SK-MEL-5 (cell line): Measurements from ENCODE around the gene PATL2. TPM values are rescaled to one million over a fixed set of nuclear protein-coding genes. Genes with fewer than 3 reads are reported as not detected.
"Not testable (repeated sequence)": the region's sequence is repeated elsewhere in the genome, so short reads cannot be mapped to it uniquely, and the experiment has no call there.

ENCODE experiments used
- DNase-seq: peaks from one replicate; pipeline ENCODE4 v3.0.0-alpha.2; 2016; ENCODE audit warnings: low read depth, low spot score
- in situ Hi-C: cut with HindIII; loops from 2 replicates; pipeline ENCODE4 v1.10.0; 2016; ENCODE audit warnings: low sequenced_read_pairs, high pct_unique_total_duplicates, low pct_unique_long_range_greater_than_20kb
- polyA plus RNA-seq, 2 experiments: library from polyadenylated mRNA; depleted of rRNA; stranded (reverse); fragments of >200 nt; gene quantifications; 2 replicates each; pipeline ENCODE4 v1.2.3, GENCODE V29; 2015
- total RNA-seq: library from RNA; depleted of rRNA; stranded (reverse); fragments of >200 nt; shearing (Covaris generic); gene quantifications from 2 replicates; pipeline ENCODE4 v1.2.3, GENCODE V29; 2014; rRNA removed

PATL2 gene
- total RNA-seq, result 0.19 and 0.21 TPM in 2 replicates
- polyA plus RNA-seq (2015; cell fraction: cytosol; rRNA removed), result 0.19 TPM in 1 of 2 replicates, not detected in the other
- polyA plus RNA-seq (2015; cell fraction: nucleus; rRNA removed), result 6.0 and 6.6 TPM in 2 replicates

DNA sequence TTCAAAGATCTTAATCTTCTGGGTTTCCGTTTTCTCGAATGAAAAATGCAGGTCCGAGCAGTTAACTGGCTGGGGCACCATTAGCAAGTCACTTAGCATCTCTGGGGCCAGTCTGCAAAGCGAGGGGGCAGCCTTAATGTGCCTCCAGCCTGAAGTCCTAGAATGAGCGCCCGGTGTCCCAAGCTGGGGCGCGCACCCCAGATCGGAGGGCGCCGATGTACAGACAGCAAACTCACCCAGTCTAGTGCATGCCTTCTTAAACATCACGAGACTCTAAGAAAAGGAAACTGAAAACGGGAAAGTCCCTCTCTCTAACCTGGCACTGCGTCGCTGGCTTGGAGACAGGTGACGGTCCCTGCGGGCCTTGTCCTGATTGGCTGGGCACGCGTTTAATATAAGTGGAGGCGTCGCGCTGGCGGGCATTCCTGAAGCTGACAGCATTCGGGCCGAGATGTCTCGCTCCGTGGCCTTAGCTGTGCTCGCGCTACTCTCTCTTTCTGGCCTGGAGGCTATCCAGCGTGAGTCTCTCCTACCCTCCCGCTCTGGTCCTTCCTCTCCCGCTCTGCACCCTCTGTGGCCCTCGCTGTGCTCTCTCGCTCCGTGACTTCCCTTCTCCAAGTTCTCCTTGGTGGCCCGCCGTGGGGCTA is at the start of gene PATL2, which contains the start of gene B2M:
PATL2 (minus strand) TSS at position 228 of the 647 bp plus-strand sequence. CDS start 34,833 bp downstream, outside the sequence.
B2M (plus strand) TSS at position 422 of the 647 bp plus-strand sequence; CDS start at position 452, 30 bp downstream.
- in situ Hi-C loops, result no loop called here
- peak; percentile 96 for DNase-seq

DNA sequence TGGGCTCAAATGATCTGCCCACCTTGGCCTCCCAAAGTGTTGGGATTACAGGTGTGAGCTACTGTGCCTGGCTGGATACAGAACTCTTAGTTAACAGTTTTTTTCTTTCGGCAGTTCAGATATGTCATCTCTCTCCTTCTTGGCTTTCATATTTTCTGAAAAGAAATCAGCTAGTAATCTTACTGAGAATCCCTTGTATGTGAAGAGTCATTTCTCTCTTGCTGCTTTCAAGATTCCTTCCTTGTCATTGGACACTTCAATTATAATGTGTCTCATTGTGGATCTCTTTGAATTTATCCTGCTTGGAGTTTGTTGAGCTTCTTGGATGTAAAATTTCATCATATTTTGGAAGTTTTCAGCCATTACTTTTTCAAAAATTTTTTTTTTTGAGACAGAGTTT is 42.2 kb upstream of the PATL2 start:
- no peak for DNase-seq
- in situ Hi-C loops, result no loop called here

DNA sequence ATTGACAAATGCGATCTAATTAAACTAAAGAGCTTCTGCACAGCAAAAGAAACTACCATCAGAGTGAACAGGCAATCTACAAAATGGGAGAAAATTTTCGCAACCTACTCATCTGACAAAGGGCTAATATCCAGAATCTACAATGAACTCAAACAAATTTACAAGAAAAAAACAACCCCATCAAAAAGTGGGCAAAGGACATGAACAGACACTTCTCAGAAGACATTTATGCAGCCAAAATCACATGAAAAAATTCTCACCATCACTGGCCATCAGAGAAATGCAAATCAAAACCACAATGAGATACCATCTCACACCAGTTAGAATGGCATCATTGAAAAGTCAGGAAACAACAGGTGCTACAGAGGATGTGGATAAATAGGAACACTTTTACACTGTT is 32.3 kb upstream of the PATL2 start:
- DNase-seq, in situ Hi-C loops: not testable (repeated sequence)

DNA sequence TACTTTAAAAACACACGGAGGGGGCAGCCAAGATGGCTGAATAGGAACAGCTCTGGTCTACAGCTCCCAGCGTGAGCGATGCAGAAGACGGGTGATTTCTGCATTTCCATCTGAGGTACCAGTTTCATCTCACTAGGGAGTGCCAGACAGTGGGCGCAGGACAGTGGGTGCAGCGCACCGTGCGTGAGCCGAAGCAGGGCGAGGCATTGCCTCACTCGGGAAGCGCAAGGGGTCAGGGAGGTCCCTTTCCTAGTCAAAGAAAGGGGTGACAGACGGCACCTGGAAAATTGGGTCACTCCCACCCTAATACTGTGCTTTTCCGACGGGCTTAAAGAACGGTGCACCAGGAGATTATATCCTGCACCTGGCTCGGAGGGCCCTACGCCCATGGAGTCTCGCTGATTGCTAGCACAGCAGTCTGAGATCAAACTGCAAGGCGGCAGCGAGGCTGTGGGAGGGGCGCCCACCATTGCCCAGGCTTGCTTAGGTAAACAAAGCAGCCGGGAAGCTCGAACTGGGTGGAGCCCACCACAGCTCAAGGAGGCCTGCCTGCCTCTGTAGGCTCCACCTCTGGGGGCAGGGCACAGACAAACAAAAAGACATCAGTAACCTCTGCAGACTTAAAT is 28.2 kb upstream of the PATL2 start:
- in situ Hi-C loops, DNase-seq: not testable (repeated sequence)

DNA sequence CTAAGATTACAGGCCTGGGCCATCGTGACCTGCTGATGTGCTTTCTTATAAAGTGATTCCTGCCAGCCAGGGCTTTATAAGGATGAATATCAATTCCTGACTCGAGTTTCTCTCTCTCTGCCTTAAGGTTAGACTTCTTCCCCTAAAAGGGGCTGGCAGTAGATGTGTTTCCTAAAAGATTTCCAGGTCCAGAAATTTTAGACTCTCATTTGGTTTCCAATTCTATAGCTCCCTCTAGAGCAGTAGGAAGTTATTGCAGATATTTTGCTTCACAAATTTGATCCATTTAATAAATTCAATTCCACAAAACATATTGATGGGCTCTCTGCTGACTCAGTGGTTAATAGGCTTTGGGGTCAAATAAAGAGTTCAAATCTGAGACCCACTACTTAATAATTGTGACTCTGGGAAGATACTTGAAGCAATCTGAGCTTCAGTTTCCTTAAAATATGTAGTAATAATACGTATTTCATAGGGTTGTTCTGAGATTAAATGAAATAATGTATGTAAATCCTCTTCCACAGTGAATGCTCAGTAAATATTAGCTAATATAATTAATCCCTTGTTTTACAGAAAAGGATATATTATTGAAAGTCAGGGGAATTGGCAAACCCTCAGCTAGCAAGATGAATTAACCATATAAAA is 27.3 kb upstream of the PATL2 start:
- in situ Hi-C loops, result no loop called here
- peak; percentile 74 for DNase-seq

DNA sequence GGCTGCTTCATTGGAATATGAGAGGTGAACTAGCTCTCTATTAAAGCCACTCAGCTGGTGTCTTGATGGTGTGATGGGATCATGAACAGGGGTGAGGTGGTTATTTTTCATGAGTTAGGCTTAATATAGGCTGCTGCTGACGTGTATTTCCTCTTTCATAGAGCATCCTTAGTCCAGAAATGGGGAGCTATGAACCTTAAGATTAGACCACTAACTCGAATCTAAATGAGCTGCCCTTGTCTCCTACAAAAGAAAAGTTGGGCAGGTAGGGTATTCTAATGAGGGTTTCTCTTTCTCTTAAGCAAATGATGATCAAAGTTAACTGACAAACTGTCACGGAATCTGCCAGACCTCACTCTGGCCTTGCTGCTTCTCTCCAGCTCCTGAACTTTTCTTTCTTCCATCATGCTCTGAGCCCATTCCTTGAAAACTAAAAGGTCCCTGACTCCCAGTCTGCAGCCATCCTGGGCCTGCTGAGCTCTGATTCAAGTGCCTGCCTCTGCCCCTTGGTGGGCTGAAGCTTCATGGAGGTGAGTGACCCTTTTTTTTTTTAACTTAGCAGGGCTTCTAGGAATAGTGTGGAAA is 25.1 kb upstream of the PATL2 start, which contains the start of gene TRIM69:
TRIM69 (plus strand) TSS at position 348 of the 585 bp plus-strand sequence; CDS start at position 525, 177 bp downstream.
- DNase-seq, result no peak
- in situ Hi-C loops, result no loop called here

DNA sequence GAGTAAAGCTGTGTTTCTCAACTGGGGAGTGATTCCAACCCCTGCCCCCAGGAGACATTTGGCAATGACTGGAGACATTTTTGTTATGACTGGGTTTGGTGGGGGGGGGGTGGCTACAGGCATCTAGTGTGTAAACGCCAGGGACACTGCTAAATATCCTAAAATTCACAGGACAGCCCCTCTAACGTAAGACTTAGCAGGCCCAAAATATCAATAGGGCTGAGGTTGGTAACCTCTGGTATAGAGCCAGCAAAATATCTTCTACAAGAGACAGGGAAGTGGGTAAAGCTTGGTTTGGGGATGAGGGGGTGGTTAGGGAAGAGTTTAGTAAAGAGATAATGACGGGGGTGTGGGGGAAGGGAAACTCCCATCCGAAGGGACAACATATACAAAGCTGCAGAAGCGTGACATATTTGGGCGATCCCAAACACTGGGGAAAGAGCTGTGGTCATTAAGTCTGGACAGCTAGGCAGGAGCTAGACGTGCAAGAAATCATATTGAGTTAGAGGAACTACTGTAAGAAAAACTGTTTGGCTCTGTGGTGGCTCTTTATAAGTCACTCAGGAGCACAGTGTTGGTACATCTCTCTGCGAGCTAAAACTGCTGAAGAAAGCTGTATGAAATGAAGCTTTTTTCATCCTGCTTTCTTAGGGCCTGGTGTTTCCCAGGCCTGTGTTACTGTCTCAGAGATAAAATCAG is 24.5 kb upstream of the PATL2 start:
- DNase-seq, result no peak
- in situ Hi-C loops, result no loop called here

DNA sequence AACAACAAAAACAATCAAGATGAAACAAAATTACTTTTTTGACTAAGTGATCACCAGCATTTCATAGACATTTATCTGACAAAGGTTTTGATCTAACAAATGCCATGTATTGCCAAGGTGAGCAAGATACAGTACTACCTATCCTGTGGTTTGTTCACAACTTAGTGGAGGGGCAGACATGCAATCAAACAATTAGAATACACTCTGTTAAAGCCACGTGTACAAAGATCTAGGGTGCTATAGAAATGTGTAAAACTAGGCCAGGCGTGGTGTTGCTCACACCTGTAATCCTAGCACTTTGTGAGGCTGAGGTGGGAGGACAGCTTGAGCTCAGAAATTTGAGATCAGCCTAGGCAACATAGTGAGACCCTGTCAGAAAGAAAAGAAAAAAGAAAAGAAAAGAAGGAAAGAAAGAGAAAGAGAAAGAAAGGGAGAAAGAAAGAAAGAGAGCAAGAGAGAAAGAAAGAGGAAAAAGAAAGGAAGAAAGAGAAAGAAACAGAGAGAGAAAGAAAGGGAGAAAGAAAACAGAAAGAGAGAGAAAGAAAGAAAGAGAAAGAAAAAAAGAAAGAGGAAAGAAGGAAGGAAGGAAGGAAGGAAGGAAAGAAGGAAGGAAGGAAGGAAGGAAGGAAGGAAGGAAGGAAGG is 23.8 kb upstream of the PATL2 start:
- in situ Hi-C loops, result no loop called here
- DNase-seq, result no peak

DNA sequence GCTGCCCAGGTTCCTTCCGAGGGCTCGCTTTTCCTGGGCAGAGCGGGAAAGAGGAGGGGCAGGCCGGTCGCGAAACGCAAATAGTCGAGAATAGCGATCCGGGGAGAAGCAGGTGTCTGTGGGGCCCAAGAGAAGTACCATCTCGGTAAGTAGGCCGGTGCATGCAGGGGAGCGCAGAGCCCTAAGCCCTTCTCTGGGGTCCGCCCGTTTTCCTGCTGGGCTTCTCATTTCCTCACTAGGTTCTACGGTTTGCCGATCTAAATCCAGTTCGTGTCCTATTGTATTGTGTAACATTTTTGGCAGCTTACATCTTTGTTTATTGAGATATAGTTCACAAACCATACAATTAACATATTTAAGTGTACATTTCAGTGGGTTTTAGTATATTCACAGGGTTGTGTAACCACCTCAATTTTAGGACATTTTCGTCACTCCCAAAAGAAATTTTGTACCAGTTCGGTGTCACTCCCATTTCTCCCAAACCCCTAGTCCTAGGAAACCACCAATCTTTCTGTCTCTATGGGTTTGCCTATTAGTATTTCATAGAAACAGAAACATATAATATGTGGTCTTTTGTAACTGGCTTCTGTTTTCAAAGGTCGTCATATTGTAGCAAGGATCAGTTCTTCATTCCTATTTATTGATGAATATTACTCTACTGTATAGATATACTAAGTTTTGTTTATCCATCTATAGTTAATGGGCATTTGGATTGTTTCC is 18.4 kb upstream of the PATL2 start:
- peak; percentile 5 for DNase-seq
- in situ Hi-C loops, result no loop called here

DNA sequence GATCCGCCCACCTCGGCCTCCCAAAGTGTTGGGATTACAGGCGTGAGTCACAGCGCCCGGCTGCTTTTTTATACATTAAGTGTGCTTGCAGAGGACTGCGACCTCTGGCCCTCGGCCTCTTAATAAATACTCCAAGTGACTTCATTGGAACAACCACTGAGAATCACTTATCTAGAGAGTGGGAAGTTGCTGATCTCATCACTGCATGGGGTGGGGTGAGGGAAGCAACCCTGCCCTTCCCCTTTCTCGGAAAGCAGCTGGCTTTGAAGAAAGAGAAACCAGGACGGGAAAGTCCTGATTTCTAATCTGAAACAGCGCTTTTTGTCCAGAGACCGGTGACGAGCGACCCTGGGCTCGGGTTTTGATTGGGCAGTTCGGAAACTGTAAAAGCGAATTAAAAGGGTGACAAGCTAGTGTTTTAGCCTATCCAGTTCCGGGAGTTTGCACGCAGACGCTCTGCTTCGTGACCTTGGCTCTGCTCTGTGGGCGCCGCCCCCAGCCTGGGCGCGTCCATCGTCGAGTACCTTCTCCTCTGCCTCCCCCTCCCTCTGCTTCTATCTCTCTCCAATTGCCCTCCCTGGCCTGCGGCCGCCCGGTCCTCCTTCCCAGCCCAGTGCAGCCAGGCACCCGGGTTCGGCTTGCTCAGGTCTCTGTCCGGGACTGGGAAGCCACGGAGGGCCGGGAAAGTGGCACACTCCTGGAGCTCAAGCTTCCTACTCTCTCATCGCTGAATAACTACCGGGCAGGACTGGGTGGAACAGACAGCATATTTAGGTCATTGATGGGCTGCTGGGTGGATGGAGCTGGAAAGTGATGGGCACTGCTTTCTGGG is 17.7 kb upstream of the PATL2 start:
- in situ Hi-C loops, result no loop called here

DNA sequence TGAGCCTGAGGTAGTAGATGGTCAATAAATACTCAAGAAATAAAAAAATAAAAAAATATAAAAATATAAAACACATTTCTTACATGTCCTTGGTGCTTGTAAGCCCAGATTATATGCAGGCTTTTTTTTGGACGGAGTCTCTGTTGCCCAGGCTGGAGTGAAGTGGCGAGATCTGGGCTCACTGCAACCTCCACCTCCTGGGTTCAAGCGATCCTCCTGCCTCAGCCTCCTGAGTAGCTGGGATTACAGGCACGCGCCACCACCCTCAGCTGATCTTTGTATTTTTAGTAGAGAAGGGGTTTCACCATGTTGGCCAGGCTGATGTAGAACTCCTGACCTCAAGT is 17.1 kb upstream of the PATL2 start:
- in situ Hi-C loops, DNase-seq: not testable (repeated sequence)

More for the DNA sequence above, 17.7 kb upstream of the PATL2 start:
- peak; percentile 99 for DNase-seq

DNA sequence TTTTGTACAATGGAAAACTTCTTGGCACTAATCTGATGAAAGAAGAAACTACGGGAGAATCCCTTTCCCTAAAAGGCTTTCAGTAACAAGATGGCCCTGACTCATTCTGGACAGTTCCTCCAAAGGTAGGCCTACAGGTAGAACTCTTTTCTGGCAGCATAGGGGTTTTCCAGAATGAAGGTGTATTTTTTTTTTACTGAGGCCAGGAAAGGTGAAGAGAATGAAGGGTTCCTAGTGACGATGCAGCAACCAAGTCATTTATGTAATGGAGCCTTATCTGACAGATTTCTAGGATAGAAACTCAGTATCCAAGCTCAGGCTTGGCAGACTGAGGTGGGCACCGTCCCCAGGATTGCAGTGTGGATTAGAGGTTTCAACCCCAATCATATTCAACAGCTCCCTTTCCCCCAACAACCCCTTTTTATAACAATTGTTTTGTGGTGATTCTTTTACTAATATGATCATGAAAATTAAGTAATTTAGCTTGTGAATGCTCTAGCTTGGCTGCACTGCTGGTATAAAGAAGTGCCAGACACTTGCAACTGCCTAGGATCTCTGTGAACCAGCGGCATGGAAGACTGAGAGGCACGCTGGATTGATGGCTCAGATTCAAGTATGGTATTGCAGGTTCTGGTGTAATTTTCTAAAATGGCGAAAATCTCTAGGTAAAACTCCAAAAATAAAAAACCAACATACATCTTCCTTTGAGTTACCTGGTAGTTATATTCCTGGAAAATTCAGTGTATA is 16.5 kb upstream of the PATL2 start:
- in situ Hi-C loops, result no loop called here
- no peak for DNase-seq

DNA sequence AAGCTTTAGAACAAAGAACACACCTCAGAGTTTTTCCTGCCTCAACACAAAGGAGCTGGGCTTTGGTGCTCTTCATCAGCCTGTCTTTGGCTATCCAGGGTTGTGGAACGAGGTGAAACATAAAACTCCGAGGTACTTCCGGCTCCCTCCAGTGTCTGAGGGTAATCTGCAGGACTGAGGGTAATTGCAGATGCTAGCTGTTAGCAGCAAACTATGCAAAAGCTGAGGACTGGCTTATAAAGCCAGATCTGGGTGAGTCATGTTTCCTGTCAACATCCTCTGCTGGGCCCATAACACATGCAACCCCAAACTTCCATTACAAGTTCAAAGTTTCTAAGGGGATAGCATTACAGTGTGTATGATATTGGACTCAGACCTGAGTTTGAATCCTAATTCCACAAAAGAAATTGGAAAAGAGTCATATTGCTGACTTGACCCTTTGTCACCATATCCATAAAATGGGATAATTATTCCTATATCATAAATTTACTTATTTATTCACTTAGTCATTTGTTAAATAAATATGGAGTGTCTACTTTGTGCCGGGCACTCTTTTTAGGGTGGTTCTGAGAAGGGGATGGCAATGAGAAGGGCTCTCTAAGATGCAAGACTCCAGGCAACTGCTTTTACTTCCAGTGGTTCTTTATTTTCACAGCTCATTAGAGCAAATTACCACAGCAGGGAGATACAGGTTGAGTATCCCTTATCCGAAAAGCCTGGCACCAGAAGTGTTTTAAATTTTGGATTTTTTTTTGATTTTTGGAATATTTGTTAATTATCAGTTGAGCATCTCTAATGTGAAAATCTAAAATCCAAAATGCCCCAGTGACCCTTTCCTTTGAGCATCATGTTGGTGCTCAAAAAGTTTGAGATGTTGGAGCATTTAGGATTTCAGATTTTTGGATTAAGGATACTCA is 15.7 kb upstream of the PATL2 start:
- in situ Hi-C loops, result no loop called here
- DNase-seq, result peak; percentile 68

DNA sequence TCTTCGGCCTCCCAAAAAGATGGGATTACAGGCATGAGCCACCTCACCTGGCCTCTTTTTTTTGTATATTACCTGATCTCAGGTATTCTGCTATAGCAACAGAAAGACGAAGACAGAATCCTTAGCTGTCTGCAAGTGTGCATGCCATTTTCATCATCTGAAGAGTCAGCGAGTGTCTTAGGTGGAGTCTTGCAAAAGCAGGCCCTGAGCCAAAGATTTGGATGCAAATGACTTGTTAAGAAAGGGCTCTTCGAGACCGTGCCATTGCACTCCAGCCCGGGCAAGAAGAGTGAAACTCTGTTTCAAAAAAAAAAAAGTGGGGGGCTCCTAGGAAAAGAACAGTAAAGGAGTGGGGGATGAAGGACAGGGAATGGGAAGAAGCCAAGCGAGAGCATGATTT is 15.0 kb upstream of the PATL2 start:
- no peak for DNase-seq
- in situ Hi-C loops, result no loop called here
